LNCaP clone FGC (cell line): Measurements from ENCODE around the gene UBE2D2.
A peak's percentile ranks its signal among the peaks of the same experiment; 100 is the strongest.

ENCODE experiments used
- DNase-seq: peaks from one replicate; pipeline ENCODE4 v3.0.0-alpha.2; 2011; ENCODE audit warnings: low read depth
- H3K4me3 ChIP-seq: 2 replicates; pipeline ENCODE4 v1.5.1; 2011; ENCODE audit warnings: mild to moderate bottlenecking, low read depth, low read length, control low read depth
- TF ChIP-seq, protein P1 (sequence below): IDR thresholded peaks from 2 replicates; pipeline ENCODE4 v1.5.1; 2012; ENCODE audit warnings: mild to moderate bottlenecking; ENCODE audit not compliant: control insufficient read depth, insufficient read depth; ENCODE audit errors: extremely low read depth

UBE2D2 gene

DNA sequence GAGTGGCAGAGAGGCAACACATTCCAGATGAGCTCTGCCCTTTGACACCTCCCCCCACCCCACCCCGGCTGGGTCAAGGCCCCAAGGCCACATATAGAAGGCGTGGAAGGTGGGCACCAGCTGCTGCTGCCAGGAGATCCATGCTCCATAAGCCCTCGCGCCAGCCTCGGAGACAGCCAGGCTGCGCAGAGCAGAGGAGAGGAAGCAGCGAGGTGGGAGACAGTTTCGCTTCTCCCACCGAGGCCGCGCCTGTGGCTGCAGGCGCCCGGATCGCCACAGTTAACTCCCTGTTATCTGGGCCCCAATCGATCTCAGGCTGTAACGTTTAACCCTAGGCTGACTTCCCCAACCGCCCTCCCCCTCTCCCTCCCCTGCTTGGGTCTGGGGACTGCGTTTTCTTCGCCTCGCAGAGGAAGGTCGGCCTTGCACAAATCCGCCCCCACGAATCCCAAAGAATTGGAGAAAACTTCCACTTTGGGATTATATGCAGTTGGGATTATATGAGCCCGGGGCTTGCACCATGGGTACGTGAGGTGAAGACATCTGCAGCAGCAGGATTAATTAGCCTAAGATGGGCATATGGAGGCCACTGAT is 85.9 kb downstream of the UBE2D2 start:
- TF ChIP-seq, protein P1, sequence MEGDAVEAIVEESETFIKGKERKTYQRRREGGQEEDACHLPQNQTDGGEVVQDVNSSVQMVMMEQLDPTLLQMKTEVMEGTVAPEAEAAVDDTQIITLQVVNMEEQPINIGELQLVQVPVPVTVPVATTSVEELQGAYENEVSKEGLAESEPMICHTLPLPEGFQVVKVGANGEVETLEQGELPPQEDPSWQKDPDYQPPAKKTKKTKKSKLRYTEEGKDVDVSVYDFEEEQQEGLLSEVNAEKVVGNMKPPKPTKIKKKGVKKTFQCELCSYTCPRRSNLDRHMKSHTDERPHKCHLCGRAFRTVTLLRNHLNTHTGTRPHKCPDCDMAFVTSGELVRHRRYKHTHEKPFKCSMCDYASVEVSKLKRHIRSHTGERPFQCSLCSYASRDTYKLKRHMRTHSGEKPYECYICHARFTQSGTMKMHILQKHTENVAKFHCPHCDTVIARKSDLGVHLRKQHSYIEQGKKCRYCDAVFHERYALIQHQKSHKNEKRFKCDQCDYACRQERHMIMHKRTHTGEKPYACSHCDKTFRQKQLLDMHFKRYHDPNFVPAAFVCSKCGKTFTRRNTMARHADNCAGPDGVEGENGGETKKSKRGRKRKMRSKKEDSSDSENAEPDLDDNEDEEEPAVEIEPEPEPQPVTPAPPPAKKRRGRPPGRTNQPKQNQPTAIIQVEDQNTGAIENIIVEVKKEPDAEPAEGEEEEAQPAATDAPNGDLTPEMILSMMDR: no peak
- no peak for DNase-seq
- no peak overlapping the region for H3K4me3 ChIP-seq

DNA sequence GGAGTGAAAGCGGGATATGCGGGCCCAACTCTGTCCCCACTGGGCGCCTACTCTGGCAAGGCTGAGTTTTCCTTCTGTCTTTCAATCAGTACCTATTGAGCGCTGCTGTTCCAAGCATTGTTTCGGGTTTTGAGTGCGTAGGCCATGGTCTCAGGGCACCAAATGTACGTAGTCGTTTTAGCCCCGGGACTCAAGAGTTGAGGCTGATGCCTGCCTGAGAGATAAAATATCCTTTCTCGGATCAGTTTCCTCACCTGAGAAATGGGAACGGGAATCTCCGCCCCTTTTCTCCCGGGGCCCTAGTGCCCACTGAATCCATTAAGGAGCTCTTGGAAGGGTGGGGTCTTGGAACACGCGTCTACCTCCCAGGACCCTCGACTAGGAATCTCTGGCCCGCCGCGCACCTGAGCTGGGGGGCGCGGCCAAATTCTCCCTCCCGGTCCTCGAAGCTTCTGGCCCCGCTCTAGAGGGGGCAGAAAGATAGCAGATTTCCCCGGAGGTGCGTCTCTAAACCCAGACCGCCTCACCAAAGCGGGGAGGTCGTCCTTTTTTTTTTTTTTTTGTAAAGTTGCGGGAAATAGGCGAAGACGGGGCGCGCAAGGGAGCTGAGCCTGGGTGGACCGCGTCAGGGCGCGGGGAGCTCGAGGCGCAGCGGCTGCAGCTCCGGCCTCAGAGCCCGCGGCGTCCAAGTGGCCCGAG is 86.5 kb downstream of the UBE2D2 start:
- TF ChIP-seq, protein P1: no peak
- peak overlapping the region; percentile 84; the same call in 1 of the 2 replicates for H3K4me3 ChIP-seq
- DNase-seq: no peak

DNA sequence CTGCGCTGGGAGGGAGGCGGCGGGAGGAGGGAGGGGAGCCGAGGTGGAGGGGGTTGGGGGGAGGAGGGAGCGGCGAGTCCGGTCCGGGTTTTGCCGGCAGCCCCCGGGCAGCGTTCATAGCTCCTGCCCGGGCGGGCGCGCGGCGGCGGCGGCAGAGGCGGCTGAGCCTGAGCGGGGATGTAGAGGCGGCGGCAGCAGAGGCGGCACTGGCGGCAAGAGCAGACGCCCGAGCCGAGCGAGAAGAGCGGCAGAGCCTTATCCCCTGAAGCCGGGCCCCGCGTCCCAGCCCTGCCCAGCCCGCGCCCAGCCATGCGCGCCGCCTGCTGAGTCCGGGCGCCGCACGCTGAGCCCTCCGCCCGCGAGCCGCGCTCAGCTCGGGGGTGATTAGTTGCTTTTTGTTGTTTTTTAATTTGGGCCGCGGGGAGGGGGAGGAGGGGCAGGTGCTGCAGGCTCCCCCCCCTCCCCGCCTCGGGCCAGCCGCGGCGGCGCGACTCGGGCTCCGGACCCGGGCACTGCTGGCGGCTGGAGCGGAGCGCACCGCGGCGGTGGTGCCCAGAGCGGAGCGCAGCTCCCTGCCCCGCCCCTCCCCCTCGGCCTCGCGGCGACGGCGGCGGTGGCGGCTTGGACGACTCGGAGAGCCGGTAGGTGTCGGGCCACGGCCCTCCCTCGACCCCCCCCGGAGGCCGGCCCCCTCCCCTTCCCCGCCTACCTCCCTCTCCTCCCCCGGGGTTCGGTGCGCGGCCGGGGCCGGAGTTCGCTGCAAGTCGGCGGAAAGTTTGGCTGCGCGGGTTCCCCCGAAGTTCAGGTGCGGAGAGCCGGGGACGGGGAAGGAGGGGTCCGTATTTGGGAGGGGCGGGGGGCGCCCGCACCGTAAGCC is 87.3 kb downstream of the UBE2D2 start, which contains the start of gene CXXC5:
Gene CXXC5 (plus strand): TSS at position 145 of the 877 bp plus-strand sequence. CDS start 32,175 bp downstream, outside the sequence.
- DNase-seq: peak; percentile 56
- TF ChIP-seq, protein P1: 0 out of 2 replicates have a peak, but pooled peaks have one; percentile 3
- H3K4me3 ChIP-seq: peak within 1 kb of the TSS; percentile 84

DNA sequence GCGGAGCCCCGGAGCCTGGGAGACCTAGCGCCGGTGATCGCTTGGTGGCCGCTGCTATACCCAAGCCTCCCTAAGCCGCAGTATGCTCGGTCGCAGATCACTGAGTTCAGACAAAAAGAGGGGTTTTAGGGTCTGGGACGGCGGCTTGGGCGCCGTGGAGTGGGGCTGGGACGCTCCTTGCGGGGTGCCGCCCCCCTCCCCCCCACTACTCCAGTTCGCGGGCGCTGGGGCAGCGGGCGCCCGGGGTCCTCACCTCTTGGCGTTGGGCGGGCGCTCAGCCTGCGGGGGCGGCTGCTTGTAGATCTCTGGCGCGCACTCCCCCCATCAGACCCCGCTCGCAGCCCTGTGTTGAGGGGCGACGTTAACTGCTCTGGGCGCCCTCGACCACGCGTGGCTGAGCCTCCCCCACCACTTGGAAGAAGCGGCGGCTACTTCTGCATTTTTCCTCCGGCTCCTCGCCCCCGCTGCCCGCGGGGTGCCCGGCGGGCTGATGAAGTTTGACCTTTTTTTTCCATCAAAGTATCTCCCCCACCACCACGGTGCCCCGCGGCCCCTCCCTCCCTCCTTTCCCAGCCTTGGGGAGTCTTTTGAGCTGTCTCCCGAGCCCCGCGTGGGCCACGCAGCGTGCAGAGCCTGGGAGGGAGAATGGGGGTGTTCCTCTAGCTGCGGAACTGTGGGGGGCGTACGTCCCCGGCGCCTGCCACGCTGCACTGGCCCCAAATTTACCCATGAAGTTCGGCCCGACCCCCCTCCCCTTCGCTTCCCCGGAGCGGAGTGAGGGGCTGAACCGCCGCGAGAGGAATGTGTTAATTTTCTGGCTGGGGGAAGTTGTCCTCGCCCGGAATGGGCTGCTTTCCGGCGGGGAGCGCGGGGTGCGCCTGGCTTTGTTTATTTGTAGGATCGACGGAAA is 88.2 kb downstream of the UBE2D2 start:
- TF ChIP-seq, protein P1: no peak
- DNase-seq: no peak
- H3K4me3 ChIP-seq: peak overlapping the region; percentile 84

- peak overlapping the region; percentile 84 for H3K4me3 ChIP-seq
- no peak for DNase-seq
- TF ChIP-seq, protein P1: peak; percentile 25; the same call in 1 of the 2 replicates
These were observed 89.0 kb downstream of the UBE2D2 start for GRCh38 chr5:139650031-139650688.
